B cell (primary cell): Measurements from ENCODE around the gene ITIH1.

Source experiments
- EZH2 ChIP-seq: IDR thresholded peaks from 2 replicates; pipeline ENCODE4 v1.6.1; 2012; ENCODE audit warnings: borderline replicate concordance, low read depth, mild to moderate bottlenecking, moderate library complexity, low read length; ENCODE audit not compliant: insufficient read depth, poor library complexity, severe bottlenecking
- TF ChIP-seq, protein P1 (sequence below): fragments of 200-600 bp; IDR thresholded peaks from one replicate; pipeline ENCODE4 v1.8.0; 2022; ENCODE audit warnings: antibody characterized with exemption, mild to moderate bottlenecking

DNA sequence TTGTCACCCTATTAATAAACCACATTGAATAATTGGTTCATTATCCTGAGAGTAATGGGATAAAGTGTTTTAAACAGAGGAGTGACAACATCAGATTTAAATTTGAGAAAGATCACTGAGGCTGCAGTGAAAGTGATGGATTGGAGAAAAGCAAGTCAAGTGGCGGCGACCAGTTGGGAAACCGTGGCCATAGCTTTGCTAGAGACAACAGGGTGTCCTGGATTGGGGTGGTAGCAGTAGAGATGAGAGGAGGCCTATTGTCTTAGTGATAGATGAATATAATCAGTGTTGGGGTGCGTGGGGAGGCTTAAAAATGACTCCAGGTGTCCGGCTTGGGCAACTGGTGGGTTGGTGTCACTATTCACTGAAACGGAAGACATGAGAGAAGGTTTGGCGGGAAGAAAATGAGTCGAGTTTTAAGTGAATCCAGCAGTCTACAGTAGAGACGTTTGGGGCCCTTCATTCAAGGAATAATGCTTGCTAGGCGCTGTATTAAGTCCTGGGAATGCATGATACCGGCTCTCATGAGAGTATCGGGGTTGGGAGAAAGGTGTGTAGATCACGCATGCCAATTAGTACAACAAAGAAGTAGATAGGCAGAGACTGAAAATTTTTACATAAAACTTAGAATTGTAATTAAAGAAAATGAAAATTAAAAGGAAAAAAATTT lies 7.5 kb upstream of the ITIH1 start:
- TF ChIP-seq, protein P1, sequence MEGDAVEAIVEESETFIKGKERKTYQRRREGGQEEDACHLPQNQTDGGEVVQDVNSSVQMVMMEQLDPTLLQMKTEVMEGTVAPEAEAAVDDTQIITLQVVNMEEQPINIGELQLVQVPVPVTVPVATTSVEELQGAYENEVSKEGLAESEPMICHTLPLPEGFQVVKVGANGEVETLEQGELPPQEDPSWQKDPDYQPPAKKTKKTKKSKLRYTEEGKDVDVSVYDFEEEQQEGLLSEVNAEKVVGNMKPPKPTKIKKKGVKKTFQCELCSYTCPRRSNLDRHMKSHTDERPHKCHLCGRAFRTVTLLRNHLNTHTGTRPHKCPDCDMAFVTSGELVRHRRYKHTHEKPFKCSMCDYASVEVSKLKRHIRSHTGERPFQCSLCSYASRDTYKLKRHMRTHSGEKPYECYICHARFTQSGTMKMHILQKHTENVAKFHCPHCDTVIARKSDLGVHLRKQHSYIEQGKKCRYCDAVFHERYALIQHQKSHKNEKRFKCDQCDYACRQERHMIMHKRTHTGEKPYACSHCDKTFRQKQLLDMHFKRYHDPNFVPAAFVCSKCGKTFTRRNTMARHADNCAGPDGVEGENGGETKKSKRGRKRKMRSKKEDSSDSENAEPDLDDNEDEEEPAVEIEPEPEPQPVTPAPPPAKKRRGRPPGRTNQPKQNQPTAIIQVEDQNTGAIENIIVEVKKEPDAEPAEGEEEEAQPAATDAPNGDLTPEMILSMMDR, result no peak
- no peak for TF ChIP-seq EZH2
